Vagina (tissue), 2 donors: Measurements from ENCODE around the gene HIKESHI.

Source experiments
- CTCF ChIP-seq, 3 experiments: fragments of 450-650 bp in 2 of 3; fragments of 200-600 bp in 1 of 3; sonication (generic) in 1 of 3; IDR thresholded peaks; one replicate each; pipeline ENCODE4 v1.5.1; 2017 to 2019; ENCODE audit warnings: antibody characterized with exemption in 3 of 3, mild to moderate bottlenecking in 2 of 3, moderate library complexity in 2 of 3
- POLR2A ChIP-seq, 2 donors: fragments of 450-650 bp; IDR thresholded peaks; one replicate each; pipeline ENCODE4 v1.6.1; 2017; ENCODE audit warnings: antibody characterized with exemption in 2 of 2, mild to moderate bottlenecking in 2 of 2, moderate library complexity in 2 of 2
- POLR2AphosphoS5 ChIP-seq, 2 donors: sonication (generic); formaldehyde crosslinking; IDR thresholded peaks; one replicate each; pipeline ENCODE4 v1.9.0; 2017; ENCODE audit warnings: antibody characterized with exemption in 2 of 2, mild to moderate bottlenecking in 2 of 2, low read depth in 1 of 2; ENCODE audit not compliant: insufficient read depth in 1 of 2

- TF ChIP-seq POLR2A (IDR thresholded peaks at IDR 0.05) = no peak
- TF ChIP-seq CTCF (IDR thresholded peaks at IDR 0.05) = no peak
- no peak for TF ChIP-seq POLR2AphosphoS5 (IDR thresholded peaks at IDR 0.05; ENCODE audit: insufficient read depth in 1 of 2, low read depth in 1 of 2)
Measured at GRCh38 chr11:86369668-86370067, 67.6 kb downstream of the HIKESHI start.
